Endothelial cell of umbilical vein (primary cell): ENCODE results near the gene CCDC85B. TPM values are rescaled to one million over a fixed set of nuclear protein-coding genes. Genes with fewer than 3 reads are reported as not detected.

ENCODE experiments used
- BruUV-seq: library from RNA; stranded (reverse); fragments of 400-500 nt; replicated peaks from 2 replicates; lab custom pipeline; 2021; lab: Mats Ljungman, UMichigan
- CTCF ChIA-PET: fragments of 300-600, 350-600 bp; sonication (Branson Sonifier 250); formaldehyde crosslinking; loops from one replicate; lab custom pipeline; 2021; ENCODE audit warnings: antibody characterized with exemption, inconsistent platforms; lab: Charles Lee
- POLR2A ChIA-PET: fragments of 300-600, 350-600 bp; sonication (Branson Sonifier 250); formaldehyde crosslinking; loops from one replicate; lab custom pipeline; 2021; ENCODE audit warnings: antibody characterized with exemption, inconsistent platforms; lab: Charles Lee
- DNase-seq: peaks from one replicate; pipeline ENCODE4 v3.0.0-alpha.2; 2011; ENCODE audit warnings: low read depth, low spot score
- FAIRE-seq: peaks from 2 replicates; lab custom pipeline; 2011; peaks lifted over from hg19 to GRCh38; lab: Jason Lieb, UNC
- H2AFZ ChIP-seq: 2 replicates; pipeline ENCODE4 v1.6.0; 2012; ENCODE audit warnings: low read depth, low read length, control low read depth, inconsistent platforms
- H3K27ac ChIP-seq: 2 replicates; pipeline ENCODE4 v1.5.1; 2011; ENCODE audit warnings: low read depth, mild to moderate bottlenecking, control low read depth, low read length, moderate library complexity; ENCODE audit not compliant: insufficient read depth
- H3K27me3 ChIP-seq, 2 experiments: 2 replicates each; pipeline versions ENCODE4 v1.6.0 to v1.6.1; 2011; ENCODE audit warnings: low read length in 2 of 2, mixed read lengths in 1 of 2; ENCODE audit not compliant: control insufficient read depth in 2 of 2, insufficient read depth in 2 of 2
- H3K36me3 ChIP-seq, 2 experiments: 2 replicates in 1 of 2; 3 replicates in 1 of 2; pipeline ENCODE4 v1.5.1; 2011; ENCODE audit warnings: low read length in 2 of 2, mild to moderate bottlenecking in 1 of 2, moderate library complexity in 1 of 2; ENCODE audit not compliant: control insufficient read depth in 2 of 2, insufficient read depth in 2 of 2; ENCODE audit errors: extremely low read depth in 1 of 2
- H3K4me1 ChIP-seq: 3 replicates; pipeline ENCODE4 v1.5.1; 2011; ENCODE audit warnings: mild to moderate bottlenecking, low read length; ENCODE audit not compliant: control insufficient read depth, insufficient read depth; ENCODE audit errors: extremely low read depth
- H3K4me2 ChIP-seq: 2 replicates; pipeline ENCODE4 v1.6.1; 2011; ENCODE audit warnings: low read length, control low read depth, mixed read lengths; ENCODE audit not compliant: insufficient read depth
- H3K4me3 ChIP-seq, 3 experiments: fragments of 200-600 bp in 1 of 3; sonication (generic), shearing (Covaris generic) in 1 of 3; replicated peaks in 1 of 3; 2 replicates each; pipeline ENCODE4 v1.5.1; 2011 to 2016; ENCODE audit warnings: control low read depth in 3 of 3, low read length in 3 of 3, mild to moderate bottlenecking in 2 of 3, inconsistent platforms in 1 of 3, low read depth in 1 of 3, moderate library complexity in 1 of 3; ENCODE audit not compliant: insufficient read depth in 1 of 3
- H3K79me2 ChIP-seq: 2 replicates; pipeline ENCODE4 v1.6.0; 2012; ENCODE audit warnings: low read length, inconsistent platforms; ENCODE audit not compliant: control insufficient read depth, insufficient read depth
- H3K9ac ChIP-seq: replicated peaks from 2 replicates; pipeline ENCODE3; 2011; ENCODE audit warnings: low read length, control low read depth; ENCODE audit not compliant: insufficient read depth; ENCODE audit errors: extremely low read depth
- H3K9me1 ChIP-seq: replicated peaks from 3 replicates; pipeline ENCODE4 v1.6.0; 2011; ENCODE audit warnings: mild to moderate bottlenecking, low read length; ENCODE audit not compliant: control insufficient read depth, insufficient read depth; ENCODE audit errors: extremely low read depth
- H3K9me3 ChIP-seq: replicated peaks from 2 replicates; pipeline ENCODE4 v1.5.1; 2012; ENCODE audit warnings: low read length, inconsistent platforms; ENCODE audit not compliant: control insufficient read depth, insufficient read depth
- H4K20me1 ChIP-seq: replicated peaks from 2 replicates; pipeline ENCODE3; 2011; ENCODE audit warnings: mild to moderate bottlenecking, low read length; ENCODE audit not compliant: control insufficient read depth, insufficient read depth; ENCODE audit errors: extremely low read depth
- CTCF ChIP-seq, 2 donors: IDR thresholded peaks; 1 replicate in 1 of 2; 2 replicates in 1 of 2; pipeline ENCODE4 v1.5.1; 2011; ENCODE audit warnings: low read length in 2 of 2, mild to moderate bottlenecking in 2 of 2, moderate library complexity in 2 of 2, control low read depth in 1 of 2, inconsistent platforms in 1 of 2, low read depth in 1 of 2; ENCODE audit not compliant: insufficient read depth in 1 of 2; ENCODE audit errors: extremely low read depth in 1 of 2
- EZH2 ChIP-seq: IDR thresholded peaks from 2 replicates; pipeline ENCODE4 v1.6.1; 2012; ENCODE audit warnings: borderline replicate concordance, low read depth, mild to moderate bottlenecking, moderate library complexity, low read length, inconsistent platforms; ENCODE audit not compliant: severe bottlenecking
- FOS ChIP-seq: IDR thresholded peaks from 2 replicates; pipeline ENCODE4 v1.6.1; 2011; ENCODE audit warnings: mild to moderate bottlenecking, low read length, moderate library complexity, borderline replicate concordance; ENCODE audit not compliant: insufficient read depth
- GATA2 ChIP-seq: IDR thresholded peaks from 2 replicates; pipeline ENCODE4 v1.7.0; 2011; ENCODE audit warnings: low read depth, mild to moderate bottlenecking, moderate library complexity, mixed read lengths, low read length; ENCODE audit not compliant: insufficient read length, insufficient read depth
- JUN ChIP-seq: IDR thresholded peaks from 2 replicates; pipeline ENCODE4 v1.6.1; 2011; ENCODE audit warnings: borderline replicate concordance, low read depth; ENCODE audit not compliant: insufficient read length, insufficient read depth
- MAX ChIP-seq: IDR thresholded peaks from 2 replicates; pipeline ENCODE4 v1.6.1; 2011; ENCODE audit not compliant: insufficient read depth, insufficient read length
- MYC ChIP-seq: IDR thresholded peaks from one replicate; pipeline ENCODE4 v1.6.1; 2011; ENCODE audit warnings: mild to moderate bottlenecking, low read depth, low read length
- POLR2A ChIP-seq: IDR thresholded peaks from 2 replicates; pipeline ENCODE4 v1.6.1; 2012; ENCODE audit warnings: low read depth, mild to moderate bottlenecking, control low read depth, low read length
- POLR2AphosphoS5 ChIP-seq: IDR thresholded peaks from 2 replicates; pipeline ENCODE4 v1.6.1; 2012; ENCODE audit warnings: low read depth, mild to moderate bottlenecking, control low read depth, low read length, moderate library complexity; ENCODE audit not compliant: insufficient read depth
- dilution Hi-C: fragments of 300-500 bp; cut with MboI; formaldehyde crosslinking; loops from one replicate; pipeline ENCODE4 v1.15.0; 2019; ENCODE audit warnings: low sequenced_read_pairs; ENCODE audit not compliant: extremely low pct_ligation_motif_present
- intact Hi-C: fragments of 100-400 bp; cut with micrococcal nuclease; formaldehyde crosslinking; loops from one replicate; pipeline ENCODE4 v1.10.0; 2022
- polyA plus RNA-seq, 4 experiments: library from polyadenylated mRNA; depleted of rRNA in 3 of 4; stranded (reverse) in 3 of 4; unstranded in 1 of 4; fragments of >200 nt; gene quantifications; 2 replicates each; pipeline versions ENCODE4 v1.2.1 to v1.2.3, GENCODE V29; 2011 to 2012; ENCODE audit warnings: missing spikeins in 1 of 4
- total RNA-seq: library from RNA; stranded (reverse); gene quantifications from 2 replicates; pipeline ENCODE4 v1.2.3, GENCODE V29; 2021

CCDC85B gene
- total and polyA plus RNA-seq, 2 donors (not counting 3 experiments of a cell fraction or from before 2014, with no cell fraction given) = 105 to 107 TPM

- H3K4me3 ChIP-seq = no peak overlapping the region
- peaks cover 4 to 30% of the 10 kb centered on the region in 2 experiments for H3K36me3 ChIP-seq
- H3K4me2 ChIP-seq = no peak overlapping the region
- H3K9me3 ChIP-seq = no peaks in the 10 kb centered on the region
- no peak for FAIRE-seq
- ChIA-PET CTCF (interaction anchor here (1.1 to 1.8 kb wide), 2 partner anchors 22 to 103 kb away, joined by 3 to 4 read pairs; partner anchors contain the start of gene MUS81), POLR2A (interaction anchor here (0.5 kb wide), 1 partner anchor 373 kb away, joined by 4 read pairs; no protein-coding TSS in a partner anchor)
- TF ChIP-seq GATA2 (no peak), MAX (no peak), JUN (no peak), EZH2 (no peak), CTCF (IDR thresholded peaks at IDR 0.05; ENCODE audit: extremely low read depth in 1 of 2, insufficient read depth in 1 of 2, low read depth in 1 of 2, low read length in 2 of 2) (no peak), MYC (no peak), POLR2AphosphoS5 (no peak), FOS (no peak), POLR2A (no peak)
- no peaks in the 10 kb centered on the region for H3K9me1 ChIP-seq
- dilution Hi-C loops = no loop called here
- H3K4me1 ChIP-seq = peaks cover 6% of the 10 kb centered on the region
- intact Hi-C loops = no loop called here
- H3K79me2 ChIP-seq = peaks cover 6% of the 10 kb centered on the region
- no TSS peak for BruUV-seq
- no peak overlapping the region for H3K9ac ChIP-seq
- no peaks in the 10 kb centered on the region for H4K20me1 ChIP-seq
- no peak overlapping the region for H2AFZ ChIP-seq
- H3K27me3 ChIP-seq = no peaks in the 10 kb centered on the region
- H3K27ac ChIP-seq = no peak overlapping the region
- no peak for DNase-seq
These were observed 8.1 kb upstream of the CCDC85B start for GRCh38 chr11:65882120-65883057.
